Mucosa of stomach (tissue), 1 donor: ENCODE results near the gene OR14A16.

Source experiments
- H3K27me3 ChIP-seq: one replicate; pipeline ENCODE4 v1.7.0; 2013; ENCODE audit warnings: mild to moderate bottlenecking, low read length; ENCODE audit not compliant: control insufficient read depth, insufficient read depth
- H3K36me3 ChIP-seq: one replicate; pipeline ENCODE4 v1.7.0; 2013; ENCODE audit warnings: low read length; ENCODE audit not compliant: control insufficient read depth, insufficient read depth
- H3K4me1 ChIP-seq: one replicate; pipeline ENCODE4 v1.7.0; 2013; ENCODE audit warnings: mild to moderate bottlenecking, low read length; ENCODE audit not compliant: control insufficient read depth, insufficient read depth
- H3K4me3 ChIP-seq: one replicate; pipeline ENCODE4 v1.7.0; 2013; ENCODE audit warnings: low read length
- H3K9ac ChIP-seq: one replicate; pipeline ENCODE4 v1.7.0; 2013; ENCODE audit warnings: mild to moderate bottlenecking, low read length, moderate library complexity
- H3K9me3 ChIP-seq: one replicate; pipeline ENCODE4 v1.7.0; 2013; ENCODE audit warnings: mild to moderate bottlenecking, low read length, moderate library complexity; ENCODE audit not compliant: control insufficient read depth
- donor health status: Pancreatic carcinoma.

OR14A16 gene

DNA sequence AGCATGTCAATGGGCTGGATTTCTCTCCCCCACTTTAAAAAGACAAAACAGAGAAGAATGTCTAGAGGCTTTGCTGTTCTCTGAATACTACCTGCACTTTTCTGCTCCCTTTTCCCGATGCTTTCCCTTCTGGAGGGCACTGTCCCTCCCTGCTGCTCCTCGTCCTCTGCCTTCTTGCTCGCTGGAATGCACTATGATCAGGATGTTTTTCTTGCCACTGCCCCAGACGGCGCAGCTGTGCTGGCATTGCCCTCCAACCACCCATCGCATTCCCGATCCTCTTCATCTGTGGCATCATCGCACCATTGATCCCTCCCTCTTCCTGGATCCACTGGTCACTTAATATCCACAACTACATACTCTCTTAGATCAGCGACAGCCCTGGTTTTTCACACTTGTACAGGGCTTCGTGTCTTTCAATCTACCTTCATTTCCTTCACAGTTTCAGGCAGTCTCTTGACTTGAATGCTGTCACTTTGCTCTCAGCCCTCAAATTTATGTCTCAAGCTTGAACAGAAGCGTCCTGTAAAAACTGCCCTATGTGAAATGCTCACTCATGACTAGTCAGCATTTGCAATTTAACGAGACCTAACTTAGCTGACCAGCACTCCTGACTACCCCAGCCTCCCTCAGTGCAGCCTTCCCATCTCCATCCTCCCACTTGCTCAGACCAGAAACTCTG lies 21.2 kb upstream of the OR14A16 start:
- Histone ChIP-seq H3K9ac (no peak overlapping the region), H3K4me3 (no peak overlapping the region), H3K4me1 (no peaks in the 10 kb centered on the region), H3K27me3 (no peaks in the 10 kb centered on the region), H3K36me3 (no peaks in the 10 kb centered on the region), H3K9me3 (no peaks in the 10 kb centered on the region)

DNA sequence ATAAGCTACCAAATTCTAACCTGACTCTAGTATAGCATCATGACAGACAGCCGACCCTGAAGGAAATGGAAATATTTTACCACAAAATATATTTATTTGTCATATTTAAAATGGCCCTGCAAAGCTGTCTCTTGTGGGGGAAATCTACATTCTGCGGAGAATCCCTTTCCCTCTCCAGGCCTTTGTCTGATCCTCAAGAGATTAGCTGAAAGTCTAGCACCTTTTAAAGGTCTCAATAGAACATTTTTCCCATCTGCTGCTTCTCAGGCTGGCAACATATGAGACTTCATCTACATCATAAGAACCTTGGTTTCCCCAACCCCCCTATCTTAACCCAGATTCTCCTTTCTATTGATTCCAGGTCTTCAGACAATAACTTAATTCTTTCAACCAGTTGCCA lies 19.5 kb upstream of the OR14A16 start:
- Histone ChIP-seq H3K9me3 (no peaks in the 10 kb centered on the region), H3K9ac (no peak overlapping the region), H3K36me3 (no peaks in the 10 kb centered on the region), H3K4me3 (no peak overlapping the region), H3K27me3 (no peaks in the 10 kb centered on the region), H3K4me1 (no peaks in the 10 kb centered on the region)

DNA sequence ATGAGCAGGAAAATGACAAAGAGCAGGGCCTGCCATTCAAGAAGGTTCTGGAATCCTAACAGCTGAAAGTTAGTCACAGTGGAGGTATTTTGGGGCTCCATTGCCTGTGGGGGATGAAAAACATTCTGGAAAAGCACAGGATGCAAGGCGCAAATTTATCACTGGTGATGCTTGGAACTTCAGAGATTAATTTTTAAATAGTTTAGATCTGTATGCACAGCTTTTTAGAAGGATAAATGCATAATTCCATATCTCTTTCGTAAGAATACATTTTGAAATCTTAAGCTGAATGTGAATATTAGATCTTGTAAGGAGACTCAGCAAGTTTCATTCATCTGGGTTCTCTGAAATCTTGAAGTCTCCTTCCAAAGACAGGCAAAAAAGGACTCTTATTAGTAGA lies 17.9 kb upstream of the OR14A16 start, which contains the start of gene OR11L1:
OR11L1 (minus strand) TSS at position 101 of the 400 bp plus-strand sequence; CDS start at position 101, 0 bp downstream.
- Histone ChIP-seq H3K4me3 (no peak within 1 kb of the TSS), H3K9me3 (no peaks in the 10 kb centered on the region), H3K36me3 (no peaks in the 10 kb centered on the region), H3K27me3 (no peaks in the 10 kb centered on the region), H3K9ac (no peak within 1 kb of the TSS), H3K4me1 (no peaks in the 10 kb centered on the region)

DNA sequence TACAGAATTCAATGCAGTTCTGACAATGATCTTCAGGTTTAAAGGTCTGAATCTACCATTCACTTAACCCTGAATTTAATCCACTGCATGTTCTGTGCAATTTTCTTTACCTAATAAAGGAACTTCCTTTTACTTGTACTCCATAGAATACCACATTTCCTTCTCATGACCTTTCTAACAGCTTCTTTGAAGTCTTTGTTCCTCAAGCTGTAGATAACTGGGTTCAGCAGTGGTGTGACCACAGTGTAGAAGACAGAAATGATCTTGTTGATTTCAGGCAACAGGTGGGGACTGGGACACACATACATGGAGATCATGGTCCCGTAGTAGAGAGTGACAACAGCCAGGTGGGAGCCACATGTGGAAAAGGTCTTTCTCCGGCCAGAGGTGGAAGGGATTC lies 16.9 kb upstream of the OR14A16 start:
- Histone ChIP-seq H3K9ac (no peak overlapping the region), H3K36me3 (no peaks in the 10 kb centered on the region), H3K4me1 (no peaks in the 10 kb centered on the region), H3K9me3 (no peaks in the 10 kb centered on the region), H3K27me3 (no peaks in the 10 kb centered on the region), H3K4me3 (no peak overlapping the region)

DNA sequence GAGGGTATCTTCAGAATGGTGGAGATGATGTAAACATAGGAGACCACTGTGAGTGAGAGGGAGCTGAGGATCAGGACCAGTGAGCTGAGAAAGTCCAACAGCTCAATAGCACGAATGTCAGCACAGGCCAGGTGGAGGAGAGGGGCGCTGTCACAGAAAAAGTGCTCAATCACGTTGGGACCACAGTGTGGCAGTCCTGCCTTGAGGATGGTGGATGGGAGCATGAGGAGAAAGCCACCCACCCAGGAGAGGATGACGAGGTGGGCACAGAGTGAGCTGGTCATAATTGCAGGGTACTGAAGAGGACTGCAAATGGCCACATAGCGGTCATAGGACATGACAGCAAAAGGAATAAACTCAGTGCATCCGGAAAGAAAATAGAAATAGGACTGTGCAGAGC lies 9.7 kb upstream of the OR14A16 start:
- no peaks in the 10 kb centered on the region for H3K9me3 ChIP-seq
- H3K9ac ChIP-seq = no peak overlapping the region
- H3K4me1 ChIP-seq = no peaks in the 10 kb centered on the region
- no peak overlapping the region for H3K4me3 ChIP-seq
- H3K36me3 ChIP-seq = no peaks in the 10 kb centered on the region
- no peaks in the 10 kb centered on the region for H3K27me3 ChIP-seq

DNA sequence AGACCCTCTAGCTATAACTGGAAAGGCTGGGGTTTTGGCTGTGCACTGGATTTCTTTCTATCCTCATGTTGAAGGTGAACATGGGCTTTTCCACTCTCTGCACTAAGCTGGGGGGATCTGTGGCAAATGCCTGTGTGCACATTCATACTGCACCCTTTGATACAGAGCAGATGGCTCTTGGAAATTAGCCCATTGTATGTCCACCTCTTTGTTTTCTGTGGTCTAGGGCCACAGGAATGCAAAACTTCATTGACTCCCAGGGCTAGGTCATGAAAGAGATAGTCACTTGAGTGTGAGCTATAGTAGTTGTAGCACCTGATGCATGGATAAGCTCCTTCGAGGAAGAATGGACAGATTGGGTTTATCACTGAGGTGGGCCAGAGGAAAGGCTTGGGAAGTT lies 5.7 kb upstream of the OR14A16 start:
- Histone ChIP-seq H3K27me3 (no peaks in the 10 kb centered on the region), H3K9ac (no peak overlapping the region), H3K36me3 (no peaks in the 10 kb centered on the region), H3K4me3 (no peak overlapping the region), H3K4me1 (no peaks in the 10 kb centered on the region), H3K9me3 (no peaks in the 10 kb centered on the region)

DNA sequence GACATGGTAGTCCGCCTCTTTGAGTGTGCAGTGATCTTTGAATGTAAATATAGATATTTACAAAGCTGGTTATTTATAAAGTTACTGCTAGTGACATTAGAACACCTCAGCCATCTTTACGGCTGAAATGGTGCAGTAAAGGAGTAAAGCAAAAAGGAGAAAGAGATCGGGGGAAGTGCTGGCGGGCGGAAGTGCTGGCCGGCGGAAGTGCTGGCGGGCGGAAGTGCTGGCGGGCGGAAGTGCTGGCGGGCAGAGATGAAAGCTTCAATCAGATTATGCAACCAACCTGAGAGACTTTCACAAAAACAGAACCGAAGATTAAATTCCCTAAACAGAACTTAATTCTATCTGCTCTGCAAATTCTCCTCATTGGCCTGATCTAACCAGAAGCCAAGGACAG lies 1.4 kb upstream of the OR14A16 start:
- Histone ChIP-seq H3K36me3 (no peaks in the 10 kb centered on the region), H3K27me3 (no peaks in the 10 kb centered on the region), H3K4me1 (no peaks in the 10 kb centered on the region), H3K9ac (no peak overlapping the region), H3K9me3 (no peaks in the 10 kb centered on the region), H3K4me3 (no peak overlapping the region)

DNA sequence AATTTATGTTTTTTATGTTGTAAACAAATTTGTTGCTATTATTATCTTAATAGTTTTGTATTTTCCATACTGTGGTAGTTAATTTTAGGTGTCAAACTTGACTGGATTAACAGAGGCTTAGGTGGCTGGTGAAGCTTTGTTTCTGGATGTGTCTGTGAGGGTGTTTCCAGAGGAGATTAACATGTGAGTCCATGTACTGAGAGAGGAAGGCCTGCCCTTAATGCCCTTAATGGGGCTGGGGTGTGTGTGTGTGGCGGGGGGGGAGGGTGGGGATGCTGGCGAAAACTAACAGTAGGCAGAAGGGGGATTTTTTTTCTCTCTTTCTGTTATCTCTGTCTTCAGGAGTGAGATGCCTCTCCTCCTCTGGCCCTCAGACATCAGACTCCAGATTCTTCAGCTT lies 1.9 kb downstream of the OR14A16 start:
- Histone ChIP-seq H3K4me1 (no peaks in the 10 kb centered on the region), H3K4me3 (no peak overlapping the region), H3K36me3 (no peaks in the 10 kb centered on the region), H3K9ac (no peak overlapping the region), H3K9me3 (no peaks in the 10 kb centered on the region), H3K27me3 (no peaks in the 10 kb centered on the region)

DNA sequence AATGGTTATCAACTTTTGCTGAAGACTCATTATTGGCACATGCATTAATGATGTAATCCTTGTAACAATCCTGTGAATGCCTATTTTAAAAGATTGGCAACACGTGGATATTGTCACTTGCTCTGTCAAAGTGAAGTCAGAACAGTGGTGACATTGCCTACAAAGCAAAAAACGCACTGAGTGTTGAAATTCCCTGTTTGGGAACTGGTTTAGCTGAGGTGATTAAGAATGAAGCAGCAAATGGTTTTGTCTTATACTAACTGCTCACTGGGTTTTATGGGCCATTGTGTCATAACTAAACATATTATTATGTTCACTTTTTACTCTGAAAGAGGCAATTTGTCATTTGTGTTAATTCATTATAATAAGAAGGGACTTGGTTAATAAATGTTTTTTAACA lies 11.3 kb downstream of the OR14A16 start:
- H3K9ac ChIP-seq = no peak overlapping the region
- H3K4me3 ChIP-seq = no peak overlapping the region
- H3K9me3 ChIP-seq = no peaks in the 10 kb centered on the region
- no peaks in the 10 kb centered on the region for H3K4me1 ChIP-seq
- H3K27me3 ChIP-seq = no peaks in the 10 kb centered on the region
- no peaks in the 10 kb centered on the region for H3K36me3 ChIP-seq

DNA sequence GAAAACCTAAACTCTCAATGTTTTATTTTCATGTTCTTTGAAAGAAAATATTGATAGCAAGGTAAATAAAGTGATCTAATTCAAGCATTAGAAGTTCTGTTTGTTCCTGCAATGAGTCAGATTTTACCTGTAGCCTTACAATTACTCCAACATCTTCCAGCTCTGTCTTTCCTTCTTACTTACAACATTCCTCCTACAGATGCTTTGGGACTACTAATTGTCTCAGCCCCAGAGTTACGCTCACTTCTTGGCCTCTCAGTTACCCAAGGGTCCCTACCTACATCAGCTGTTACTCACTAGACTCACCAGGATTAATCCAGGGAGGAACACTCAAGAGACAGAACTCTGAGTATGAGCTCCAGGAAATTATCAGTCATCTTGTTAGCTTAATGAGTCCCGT lies 26.4 kb downstream of the OR14A16 start:
- H3K4me1 ChIP-seq = no peaks in the 10 kb centered on the region
- no peak overlapping the region for H3K4me3 ChIP-seq
- no peaks in the 10 kb centered on the region for H3K27me3 ChIP-seq
- no peaks in the 10 kb centered on the region for H3K36me3 ChIP-seq
- no peaks in the 10 kb centered on the region for H3K9me3 ChIP-seq
- no peak overlapping the region for H3K9ac ChIP-seq

DNA sequence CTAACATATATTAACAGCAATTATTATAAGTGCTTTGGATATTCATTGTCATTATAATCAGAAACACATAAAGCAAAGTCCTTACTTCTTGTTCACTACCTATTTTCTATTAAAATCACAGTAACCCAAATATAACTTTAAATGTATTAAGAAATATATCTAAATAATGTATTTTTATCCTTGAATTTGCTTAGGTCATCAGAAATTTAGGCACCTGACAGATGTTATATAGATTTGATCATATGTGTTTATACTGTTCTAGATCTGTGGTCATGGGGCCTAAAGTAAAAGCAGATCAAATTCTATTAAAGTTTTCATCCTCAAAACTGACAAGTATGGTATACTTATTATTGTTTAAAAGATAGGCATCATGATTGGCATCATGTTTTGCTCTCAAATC lies 54.3 kb downstream of the OR14A16 start:
- Histone ChIP-seq H3K9ac (no peak overlapping the region), H3K36me3 (no peaks in the 10 kb centered on the region)

More for the DNA sequence above, 54.3 kb downstream of the OR14A16 start:
- Histone ChIP-seq H3K4me3 (no peak overlapping the region), H3K9me3 (no peaks in the 10 kb centered on the region), H3K4me1 (no peaks in the 10 kb centered on the region), H3K27me3 (no peaks in the 10 kb centered on the region)
